ENCODE measurements around the gene FAM9A. TPM values are rescaled to one million over a fixed set of nuclear protein-coding genes. Genes with fewer than 3 reads are reported as not detected.

The FAM9A gene
- not detected in 2 replicates for total RNA-seq

GRCh38 chrX:8801041-8801599 lies at the start of gene FAM9A:
Gene FAM9A, minus strand, starts transcription at chrX:8801383. Its CDS starts 1,212 bp downstream, at chrX:8800171.

Other genes with a start within 250 kb of the FAM9A start
- gene ANOS1, start 69.2 kb downstream of the FAM9A start, total RNA-seq = 4.1 and 18.8 TPM in 2 replicates
- not detected in 2 replicates for gene FAM9B, start 232.7 kb upstream of the FAM9A start, total RNA-seq